NCI-H2081 (cell line): Measurements from ENCODE around the gene SPTBN5.
A peak's percentile ranks its signal among the peaks of the same experiment; 100 is the strongest.

Experiments used
- DNase-seq, 2 experiments: peaks; one replicate each; lab custom pipeline; 2025; lab: John Stamatoyannopoulos, UW

SPTBN5 gene

GRCh38 chr15:41824062-41824745 lies 69.6 kb downstream of the SPTBN5 start:
- no peak for DNase-seq

GRCh38 chr15:41823502-41823901 lies 70.4 kb downstream of the SPTBN5 start:
- DNase-seq, result no peak

- DNase-seq, result no peak
These were observed 70.9 kb downstream of the SPTBN5 start for GRCh38 chr15:41822957-41823356.

- DNase-seq, result no peak
These were observed 71.4 kb downstream of the SPTBN5 start for GRCh38 chr15:41822471-41822870.

- no peak for DNase-seq
These were observed 72.0 kb downstream of the SPTBN5 start for GRCh38 chr15:41821831-41822230.

GRCh38 chr15:41820791-41821423 lies 72.9 kb downstream of the SPTBN5 start:
- DNase-seq, result no peak

GRCh38 chr15:41819455-41820050 lies 74.3 kb downstream of the SPTBN5 start:
- no peak for DNase-seq

GRCh38 chr15:41817781-41818180 lies 76.1 kb downstream of the SPTBN5 start:
- DNase-seq, result no peak

- DNase-seq, result no peak
These were observed 76.5 kb downstream of the SPTBN5 start for GRCh38 chr15:41817327-41817726.

GRCh38 chr15:41816788-41817187 lies 77.1 kb downstream of the SPTBN5 start:
- no peak for DNase-seq

GRCh38 chr15:41814534-41814933 lies 79.3 kb downstream of the SPTBN5 start:
- DNase-seq, result no peak

GRCh38 chr15:41813426-41813825 lies 80.4 kb downstream of the SPTBN5 start:
- no peak for DNase-seq

- no peak for DNase-seq
These were observed 81.0 kb downstream of the SPTBN5 start for GRCh38 chr15:41812820-41813375.

- DNase-seq, result peak; percentile 9 to 42
These were observed 82.2 kb downstream of the SPTBN5 start for GRCh38 chr15:41811432-41812195.

- DNase-seq, result no peak
These were observed 83.0 kb downstream of the SPTBN5 start for GRCh38 chr15:41810651-41811431.

- DNase-seq, result no peak
These were observed 84.2 kb downstream of the SPTBN5 start for GRCh38 chr15:41809526-41810220.

- no peak for DNase-seq
These were observed 84.7 kb downstream of the SPTBN5 start for GRCh38 chr15:41809121-41809520.

GRCh38 chr15:41806291-41807181 lies 87.3 kb downstream of the SPTBN5 start:
- DNase-seq, result peak in 1 of 2 experiments; percentile 2

- DNase-seq, result no peak
These were observed 88.1 kb downstream of the SPTBN5 start for GRCh38 chr15:41805711-41806110.
